Stimulated activated CD8-positive, alpha-beta memory T cell treated with anti-CD3 and anti-CD28 coated beads, Interleukin-15, amount 100 ng/mL, for 4 hours (primary cell): Measurements from ENCODE around the gene ANKIB1.
"Not testable (repeated sequence)": the region's sequence is repeated elsewhere in the genome, so short reads cannot be mapped to it uniquely, and the experiment has no call there.

Source experiments
- DNase-seq, 2 donors: peaks; one replicate each; pipeline ENCODE4 v3.0.0-alpha.2; 2020; ENCODE audit warnings: low read depth in 2 of 2

ANKIB1 gene

GRCh38 chr7:92245487-92246359 lies at the start of gene ANKIB1, which contains the start of gene KRIT1:
Gene ANKIB1 (plus strand): TSS chr7:92245974. CDS start chr7:92294979, 49,005 bp downstream.
Gene KRIT1 (minus strand): TSS chr7:92245914. CDS start chr7:92242135, 3,779 bp downstream.
- peak; percentile 69 to 74 for DNase-seq

- DNase-seq = no peak
These were observed 45.0 kb upstream of the ANKIB1 start for GRCh38 chr7:92200791-92201190.

- DNase-seq = no peak
These were observed 39.8 kb upstream of the ANKIB1 start for GRCh38 chr7:92205987-92206386.

- no peak for DNase-seq
These were observed 39.1 kb upstream of the ANKIB1 start for GRCh38 chr7:92206672-92207071.

GRCh38 chr7:92221766-92222165 lies 24.0 kb upstream of the ANKIB1 start:
- no peak for DNase-seq

- no peak for DNase-seq
These were observed 18.8 kb upstream of the ANKIB1 start for GRCh38 chr7:92226981-92227380.

GRCh38 chr7:92228100-92228499 lies 17.7 kb upstream of the ANKIB1 start:
- no peak for DNase-seq

- DNase-seq = no peak
These were observed 17.0 kb upstream of the ANKIB1 start for GRCh38 chr7:92228742-92229141.

- DNase-seq = no peak
These were observed 15.2 kb upstream of the ANKIB1 start for GRCh38 chr7:92230547-92230946.

- no peak for DNase-seq
These were observed 2.8 kb upstream of the ANKIB1 start for GRCh38 chr7:92242972-92243371.

- no peak for DNase-seq
These were observed 827 bp upstream of the ANKIB1 start for GRCh38 chr7:92244808-92245486.

- DNase-seq = no peak
These were observed 757 bp downstream of the ANKIB1 start for GRCh38 chr7:92246360-92247101.

- no peak for DNase-seq
These were observed 4.8 kb downstream of the ANKIB1 start for GRCh38 chr7:92250603-92251002.

GRCh38 chr7:92251181-92251580 lies 5.4 kb downstream of the ANKIB1 start:
- DNase-seq = no peak

GRCh38 chr7:92253251-92253650 lies 7.5 kb downstream of the ANKIB1 start:
- no peak for DNase-seq

GRCh38 chr7:92254800-92255199 lies 9.0 kb downstream of the ANKIB1 start:
- not testable (repeated sequence) for DNase-seq

- DNase-seq = no peak
These were observed 9.5 kb downstream of the ANKIB1 start for GRCh38 chr7:92255308-92255707.

- no peak for DNase-seq
These were observed 13.3 kb downstream of the ANKIB1 start for GRCh38 chr7:92259062-92259461.

GRCh38 chr7:92259610-92260247 lies 14.0 kb downstream of the ANKIB1 start:
- no peak for DNase-seq

GRCh38 chr7:92260248-92260781 lies 14.5 kb downstream of the ANKIB1 start:
- DNase-seq = no peak
